Keratinocyte (primary cell): ENCODE results near the gene ZNF597. TPM values are rescaled to one million over a fixed set of nuclear protein-coding genes. Genes with fewer than 3 reads are reported as not detected.

Source experiments
- DNase-seq: peaks from one replicate; pipeline ENCODE4 v3.0.0-alpha.2; 2011; ENCODE audit warnings: low read depth, missing footprints, low spot score
- FAIRE-seq: peaks from 2 replicates; lab custom pipeline; 2011; peaks lifted over from hg19 to GRCh38; lab: Jason Lieb, UNC
- H2AFZ ChIP-seq: 2 replicates; pipeline ENCODE4 v1.6.0; 2012; ENCODE audit warnings: low read length, control low read depth, inconsistent platforms; ENCODE audit not compliant: control insufficient read depth
- H3K27ac ChIP-seq: 2 replicates; pipeline ENCODE4 v1.5.1; 2011; ENCODE audit warnings: low read length; ENCODE audit not compliant: control insufficient read depth, insufficient read depth
- H3K27me3 ChIP-seq: 3 replicates; pipeline ENCODE4 v1.6.0; 2011; ENCODE audit warnings: low read length; ENCODE audit not compliant: control insufficient read depth, insufficient read depth; ENCODE audit errors: extremely low read depth
- H3K36me3 ChIP-seq, 2 experiments: 2 replicates in 1 of 2; 3 replicates in 1 of 2; pipeline ENCODE4 v1.5.1; 2011; ENCODE audit warnings: low read length in 2 of 2, mild to moderate bottlenecking in 1 of 2; ENCODE audit not compliant: control insufficient read depth in 2 of 2, insufficient read depth in 2 of 2; ENCODE audit errors: extremely low read depth in 1 of 2
- H3K4me1 ChIP-seq: 3 replicates; pipeline ENCODE4 v1.5.1; 2011; ENCODE audit warnings: low read length; ENCODE audit not compliant: control insufficient read depth, insufficient read depth; ENCODE audit errors: extremely low read depth
- H3K4me2 ChIP-seq: 3 replicates; pipeline ENCODE4 v1.6.0; 2011; ENCODE audit warnings: low read depth, low read length; ENCODE audit not compliant: control insufficient read depth, insufficient read depth; ENCODE audit errors: extremely low read depth
- H3K4me3 ChIP-seq, 3 experiments: fragments of 200-600 bp in 1 of 3; sonication (generic) in 1 of 3; 2 replicates in 2 of 3; 3 replicates in 1 of 3; pipeline ENCODE4 v1.5.1; 2011 to 2016; ENCODE audit warnings: low read length in 3 of 3, mild to moderate bottlenecking in 3 of 3, control low read depth in 2 of 3, inconsistent platforms in 1 of 3, low read depth in 1 of 3, mixed read lengths in 1 of 3, mixed run types in 1 of 3, moderate library complexity in 1 of 3; ENCODE audit not compliant: control insufficient read depth in 2 of 3, insufficient read depth in 2 of 3; ENCODE audit errors: extremely low read depth in 1 of 3
- H3K79me2 ChIP-seq: 2 replicates; pipeline ENCODE4 v1.6.0; 2012; ENCODE audit warnings: low read length; ENCODE audit not compliant: control insufficient read depth, insufficient read depth
- H3K9ac ChIP-seq: 3 replicates; pipeline ENCODE4 v1.6.0; 2011; ENCODE audit warnings: low read length; ENCODE audit not compliant: control insufficient read depth, insufficient read depth; ENCODE audit errors: extremely low read depth
- H3K9me1 ChIP-seq: 3 replicates; pipeline ENCODE4 v1.6.0; 2011; ENCODE audit warnings: low read length; ENCODE audit not compliant: control insufficient read depth, insufficient read depth; ENCODE audit errors: extremely low read depth
- H3K9me3 ChIP-seq: 2 replicates; pipeline ENCODE4 v1.5.1; 2012; ENCODE audit warnings: low read depth, low read length; ENCODE audit not compliant: control insufficient read depth
- H4K20me1 ChIP-seq: 3 replicates; pipeline ENCODE4 v1.6.0; 2011; ENCODE audit warnings: low read length; ENCODE audit not compliant: control insufficient read depth, insufficient read depth; ENCODE audit errors: extremely low read depth
- CTCF ChIP-seq, 3 experiments: IDR thresholded peaks in 1 of 3; conservative IDR thresholded peaks in 1 of 3; optimal IDR thresholded peaks in 1 of 3; 2 replicates in 2 of 3; 3 replicates in 1 of 3; pipeline versions ENCODE3 to v1.5.1; 2011; ENCODE audit warnings: low read length in 3 of 3, mild to moderate bottlenecking in 3 of 3, moderate library complexity in 2 of 3, control low read depth in 1 of 3, inconsistent platforms in 1 of 3; ENCODE audit not compliant: insufficient read depth in 2 of 3; ENCODE audit errors: extremely low read depth in 1 of 3
- EZH2 ChIP-seq: IDR thresholded peaks from one replicate; pipeline ENCODE4 v1.6.1; 2012; ENCODE audit warnings: inconsistent platforms, mild to moderate bottlenecking, low read length, moderate library complexity
- dilution Hi-C: fragments of 300-500 bp; cut with MboI; formaldehyde crosslinking; loops from one replicate; pipeline ENCODE4 v1.7.0; 2020; ENCODE audit warnings: low sequenced_read_pairs; ENCODE audit not compliant: extremely low pct_ligation_motif_present
- polyA plus RNA-seq, 5 experiments: library from polyadenylated mRNA; depleted of rRNA in 3 of 5; stranded (reverse) in 3 of 5; stranded (forward) in 1 of 5; unstranded in 1 of 5; fragments of >200 nt; gene quantifications; 1 replicate in 1 of 5; 2 replicates in 3 of 5; 3 replicates in 1 of 5; pipeline versions ENCODE4 v1.2.1 to v1.2.3, GENCODE V29; 2011 to 2012; ENCODE audit warnings: missing spikeins in 2 of 5, low read depth in 1 of 5, low replicate concordance in 1 of 5

Gene ZNF597
- polyA plus RNA-seq, 1 donor (not counting 4 experiments of a cell fraction or from before 2014, with no cell fraction given), result 1.7 TPM

GRCh38 chr16:3470723-3471122, 27.4 kb upstream of the ZNF597 start:
- H3K36me3 ChIP-seq, result peaks cover 4 to 9% of the 10 kb centered on the region in 2 experiments
- no peak for FAIRE-seq

GRCh38 chr16:3469736-3470135, 26.4 kb upstream of the ZNF597 start:
- H3K79me2 ChIP-seq, result peaks cover 97% of the 10 kb centered on the region
- DNase-seq, result no peak

More at GRCh38 chr16:3470723-3471122, 27.4 kb upstream of the ZNF597 start:
- Histone ChIP-seq H3K79me2 (peaks cover 96% of the 10 kb centered on the region), H3K27me3 (no peaks in the 10 kb centered on the region), H4K20me1 (peaks cover 19% of the 10 kb centered on the region), H3K9me1 (peaks cover 2% of the 10 kb centered on the region), H3K4me2 (no peak overlapping the region), H3K9me3 (no peaks in the 10 kb centered on the region), H3K4me3 (no peak overlapping the region), H3K27ac (no peak overlapping the region), H3K9ac (no peak overlapping the region), H2AFZ (no peak overlapping the region), H3K4me1 (no peaks in the 10 kb centered on the region)
- DNase-seq, result no peak
- dilution Hi-C loops, result no loop called here
- TF ChIP-seq CTCF (optimal IDR thresholded peaks at IDR 0.05 in 1 of 3, IDR thresholded peaks at IDR 0.05 in 1 of 3, conservative IDR thresholded peaks at IDR 0.05 in 1 of 3; ENCODE audit: extremely low read depth in 1 of 3, insufficient read depth in 2 of 3, low read length in 3 of 3) (no peak), EZH2 (no peak)

More at GRCh38 chr16:3469736-3470135, 26.4 kb upstream of the ZNF597 start:
- Histone ChIP-seq H3K4me3 (no peak overlapping the region), H3K27ac (no peak overlapping the region), H3K4me2 (no peak overlapping the region), H3K9me1 (peaks cover 2% of the 10 kb centered on the region), H3K4me1 (no peaks in the 10 kb centered on the region), H4K20me1 (peaks cover 19% of the 10 kb centered on the region), H3K9ac (no peak overlapping the region), H3K9me3 (no peaks in the 10 kb centered on the region), H3K36me3 (peaks cover 4 to 9% of the 10 kb centered on the region in 2 experiments), H3K27me3 (no peaks in the 10 kb centered on the region), H2AFZ (no peak overlapping the region)
- TF ChIP-seq EZH2 (no peak), CTCF (optimal IDR thresholded peaks at IDR 0.05 in 1 of 3, IDR thresholded peaks at IDR 0.05 in 1 of 3, conservative IDR thresholded peaks at IDR 0.05 in 1 of 3; ENCODE audit: extremely low read depth in 1 of 3, insufficient read depth in 2 of 3, low read length in 3 of 3) (no peak)
- FAIRE-seq, result no peak
- dilution Hi-C loops, result no loop called here
